GM12878 (cell line): ENCODE measurements around the gene FHIP1A. TPM values are rescaled to one million over a fixed set of nuclear protein-coding genes. Genes with fewer than 3 reads are reported as not detected.

ENCODE experiments used
- ATF3 ChIP-seq: IDR thresholded peaks from 2 replicates; pipeline ENCODE4 v1.6.1; 2011; ENCODE audit warnings: low read depth, mild to moderate bottlenecking, low read length, moderate library complexity, borderline replicate concordance; ENCODE audit errors: extremely low read depth
- E2F8 ChIP-seq: fragments of 450-650 bp; IDR thresholded peaks from 2 replicates; pipeline ENCODE4 v1.6.1; 2018; ENCODE audit warnings: mild to moderate bottlenecking, low read depth, moderate library complexity; ENCODE audit not compliant: partially characterized antibody
- ETV6 ChIP-seq, 2 experiments: fragments of 450-650 bp in 1 of 2; IDR thresholded peaks in 1 of 2; conservative IDR thresholded peaks in 1 of 2; 2 replicates each; pipeline ENCODE4 v1.6.1; 2014; ENCODE audit warnings: antibody characterized with exemption in 1 of 2, borderline replicate concordance in 1 of 2, low read depth in 1 of 2, mild to moderate bottlenecking in 1 of 2, moderate library complexity in 1 of 2
- GABPA ChIP-seq: IDR thresholded peaks from 2 replicates; pipeline ENCODE4 v1.6.1; 2014; ENCODE audit warnings: antibody characterized with exemption, low read depth, mild to moderate bottlenecking, inconsistent platforms
- HDAC2 ChIP-seq: fragments of 200-600 bp; sonication (generic); IDR thresholded peaks from 2 replicates; pipeline ENCODE4 v1.6.1; 2017
- IKZF2 ChIP-seq, 2 experiments: fragments of 450-650 bp; IDR thresholded peaks; 2 replicates each; pipeline ENCODE4 v1.6.1; 2017; ENCODE audit warnings: mild to moderate bottlenecking in 2 of 2, moderate library complexity in 2 of 2
- IRF5 ChIP-seq: fragments of 450-650 bp; IDR thresholded peaks from 2 replicates; pipeline ENCODE4 v1.6.1; 2017; ENCODE audit warnings: borderline replicate concordance
- KLF5 ChIP-seq: fragments of 450-650 bp; IDR thresholded peaks from 2 replicates; pipeline ENCODE4 v1.6.1; 2014; ENCODE audit warnings: mild to moderate bottlenecking; ENCODE audit not compliant: partially characterized antibody
- MXI1 ChIP-seq: fragments of 150-350 bp; IDR thresholded peaks from 2 replicates; pipeline ENCODE4 v1.6.1; 2011; ENCODE audit warnings: low read depth, mild to moderate bottlenecking, inconsistent platforms, low read length, improper control_type of control experiment
- NFXL1 ChIP-seq: fragments of 450-650 bp; IDR thresholded peaks from 2 replicates; pipeline ENCODE4 v1.6.1; 2017; ENCODE audit warnings: antibody characterized with exemption, mild to moderate bottlenecking, borderline replicate concordance
- PAX5 ChIP-seq: IDR thresholded peaks from 2 replicates; pipeline ENCODE4 v1.6.1; 2011; ENCODE audit warnings: low read depth, low read length, borderline replicate concordance
- PAX8 ChIP-seq: fragments of 450-650 bp; IDR thresholded peaks from 2 replicates; pipeline ENCODE4 v1.6.1; 2017; ENCODE audit warnings: mild to moderate bottlenecking, moderate library complexity
- SIX5 ChIP-seq: IDR thresholded peaks from 2 replicates; pipeline ENCODE4 v1.6.1; 2011; ENCODE audit warnings: mild to moderate bottlenecking, low read depth, low read length, moderate library complexity; ENCODE audit not compliant: severe bottlenecking
- TAF1 ChIP-seq: IDR thresholded peaks from 2 replicates; pipeline ENCODE4 v1.6.1; 2011; ENCODE audit warnings: mild to moderate bottlenecking, low read depth, low read length, borderline replicate concordance
- TARDBP ChIP-seq: IDR thresholded peaks from 2 replicates; pipeline ENCODE4 v1.6.1; 2016; ENCODE audit warnings: borderline replicate concordance
- ZNF274 ChIP-seq: IDR thresholded peaks from one replicate; pipeline ENCODE4 v1.8.0; 2011; ENCODE audit not compliant: insufficient read length, insufficient read depth
- ZNF687 ChIP-seq: fragments of 450-650 bp; IDR thresholded peaks from 2 replicates; pipeline ENCODE4 v1.6.1; 2017; ENCODE audit warnings: mild to moderate bottlenecking, moderate library complexity
- polyA plus RNA-seq, 11 experiments: library from polyadenylated mRNA; depleted of rRNA in 4 of 11; unstranded in 6 of 11; stranded (reverse) in 5 of 11; fragments of >200 nt; fragmentation: Nextera tagmentation in 4 of 11; fragmentation: Illumina TruSeq in 1 of 11; extraction: Ambion mirVana in 4 of 11; extraction: Trizol in 1 of 11; gene quantifications; 1 replicate in 1 of 11; 2 replicates in 10 of 11; pipeline versions ENCODE4 v1.2.1 to v1.2.3, GENCODE V29; 2011 to 2016; ENCODE audit warnings: inconsistent platforms in 2 of 11, missing spikeins in 2 of 11, low read depth in 1 of 11
- total RNA-seq, 4 experiments: library from RNA; depleted of rRNA in 3 of 4; stranded (reverse); fragments of >200 nt in 3 of 4; fragmentation: Illumina TruSeq in 1 of 4; extraction: Trizol in 1 of 4; gene quantifications; 2 replicates each; pipeline versions ENCODE4 v1.2.1 to v1.2.3, GENCODE V29; 2013 to 2021

FHIP1A gene
- total and polyA plus RNA-seq, 10 of the 15 experiments (the other 5 are each of a cell fraction or from before 2014, with no cell fraction given) = 0.02 to 5.5 (median 0.13) TPM; not detected in 1

GRCh38 chr4:151407466-151408379, 1.3 kb upstream of the FHIP1A start (continued):
- TF ChIP-seq E2F8 = no peak
- TF ChIP-seq TARDBP = no peak
- TF ChIP-seq IRF5 = no peak; the same call in 1 of the 2 replicates
- no peak for TF ChIP-seq HDAC2
- no peak for TF ChIP-seq PAX8
- TF ChIP-seq GABPA = no peak
- TF ChIP-seq ZNF687 = 0 out of 2 replicates have a peak, but pooled peaks have one; percentile 26
- TF ChIP-seq PAX5 = peak; percentile 91
- TF ChIP-seq ZNF274 = no peak
- no peak for TF ChIP-seq NFXL1
- TF ChIP-seq IKZF2 (IDR thresholded peaks at IDR 0.05) = peak; percentile 87 to 88
- TF ChIP-seq TAF1 = no peak
- no peak for TF ChIP-seq ETV6 (conservative IDR thresholded peaks at IDR 0.05 in 1 of 2, IDR thresholded peaks at IDR 0.05 in 1 of 2; ENCODE audit: borderline replicate concordance in 1 of 2, low read depth in 1 of 2)
- no peak for TF ChIP-seq SIX5
- peak; percentile 49; the same call in 1 of the 2 replicates for TF ChIP-seq MXI1
- TF ChIP-seq ATF3 = no peak
- no peak for TF ChIP-seq KLF5
